ENCODE data around the gene ALK.

The ALK gene

DNA sequence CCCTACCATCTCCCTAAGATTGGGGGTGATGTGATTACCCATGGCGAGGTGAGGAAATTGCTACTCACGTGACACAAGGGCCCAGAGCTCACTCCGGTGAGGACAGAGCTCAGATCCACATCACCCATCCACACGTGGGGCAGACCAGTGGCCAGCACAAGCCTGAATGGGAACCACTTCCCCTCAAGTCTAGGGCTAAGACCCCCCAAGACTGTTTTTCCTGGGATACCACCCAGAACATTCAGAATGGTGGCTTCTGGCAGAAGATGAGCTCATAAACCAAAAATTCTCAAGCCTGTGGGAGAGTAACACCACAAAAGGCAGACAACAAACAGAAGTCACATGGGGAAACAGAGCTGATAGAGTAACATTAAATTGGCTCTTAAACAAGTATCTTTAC, 321.4 kb downstream of the ALK start:
- TF ChIP-seq, protein P1, sequence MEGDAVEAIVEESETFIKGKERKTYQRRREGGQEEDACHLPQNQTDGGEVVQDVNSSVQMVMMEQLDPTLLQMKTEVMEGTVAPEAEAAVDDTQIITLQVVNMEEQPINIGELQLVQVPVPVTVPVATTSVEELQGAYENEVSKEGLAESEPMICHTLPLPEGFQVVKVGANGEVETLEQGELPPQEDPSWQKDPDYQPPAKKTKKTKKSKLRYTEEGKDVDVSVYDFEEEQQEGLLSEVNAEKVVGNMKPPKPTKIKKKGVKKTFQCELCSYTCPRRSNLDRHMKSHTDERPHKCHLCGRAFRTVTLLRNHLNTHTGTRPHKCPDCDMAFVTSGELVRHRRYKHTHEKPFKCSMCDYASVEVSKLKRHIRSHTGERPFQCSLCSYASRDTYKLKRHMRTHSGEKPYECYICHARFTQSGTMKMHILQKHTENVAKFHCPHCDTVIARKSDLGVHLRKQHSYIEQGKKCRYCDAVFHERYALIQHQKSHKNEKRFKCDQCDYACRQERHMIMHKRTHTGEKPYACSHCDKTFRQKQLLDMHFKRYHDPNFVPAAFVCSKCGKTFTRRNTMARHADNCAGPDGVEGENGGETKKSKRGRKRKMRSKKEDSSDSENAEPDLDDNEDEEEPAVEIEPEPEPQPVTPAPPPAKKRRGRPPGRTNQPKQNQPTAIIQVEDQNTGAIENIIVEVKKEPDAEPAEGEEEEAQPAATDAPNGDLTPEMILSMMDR (IDR thresholded peaks at IDR 0.05), result no peak
- Histone ChIP-seq H3K4me3 (no peak overlapping the region), H3K4me1 (no peaks in the 10 kb centered on the region), H3K36me3 (no peaks in the 10 kb centered on the region), H3K9me3 (no peaks in the 10 kb centered on the region), H3K27ac (no peak overlapping the region), H3K27me3 (no peaks in the 10 kb centered on the region)
- no peak for DNase-seq
- intact Hi-C loops (cut with DNase I; ENCODE audit: low total_unique reads), result no loop called here

DNA sequence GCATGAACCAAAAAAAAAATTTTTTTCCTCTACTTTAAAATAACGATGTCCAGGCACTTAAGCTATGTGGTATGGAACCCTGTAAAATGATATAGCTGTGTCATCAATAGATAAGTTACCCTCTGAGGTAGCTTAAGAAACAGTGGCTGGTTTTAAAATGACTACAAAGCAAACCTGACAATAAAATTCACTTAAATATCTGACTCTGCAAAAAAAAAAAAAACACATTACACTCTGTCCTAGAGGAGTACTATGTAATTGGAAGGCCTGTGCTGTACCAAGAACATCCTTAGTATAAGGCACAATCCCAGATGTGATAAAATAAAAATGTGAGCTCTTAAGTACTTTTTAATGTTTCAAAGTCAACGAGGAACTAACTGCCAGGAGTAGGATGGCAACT, 322.4 kb downstream of the ALK start:
- no peak for DNase-seq
- no peaks in the 10 kb centered on the region for H3K36me3 ChIP-seq
- H3K4me3 ChIP-seq, result no peak overlapping the region
- H3K27me3 ChIP-seq, result no peaks in the 10 kb centered on the region
- no peak overlapping the region for H3K27ac ChIP-seq
- TF ChIP-seq, protein P1 (IDR thresholded peaks at IDR 0.05), result no peak
- no peaks in the 10 kb centered on the region for H3K9me3 ChIP-seq
- H3K4me1 ChIP-seq, result no peaks in the 10 kb centered on the region
- intact Hi-C loops (cut with DNase I; ENCODE audit: low total_unique reads), result no loop called here

GRCh38 chr2:29597035-29597434, 324.4 kb downstream of the ALK start:
- Histone ChIP-seq H3K4me1 (no peaks in the 10 kb centered on the region), H3K27ac (no peak overlapping the region), H3K9me3 (no peaks in the 10 kb centered on the region), H3K27me3 (no peaks in the 10 kb centered on the region), H3K4me3 (no peak overlapping the region), H3K36me3 (no peaks in the 10 kb centered on the region)
- TF ChIP-seq, protein P1 (IDR thresholded peaks at IDR 0.05), result no peak
- DNase-seq, result no peak
- intact Hi-C loops (cut with DNase I; ENCODE audit: low total_unique reads), result no loop called here

DNA sequence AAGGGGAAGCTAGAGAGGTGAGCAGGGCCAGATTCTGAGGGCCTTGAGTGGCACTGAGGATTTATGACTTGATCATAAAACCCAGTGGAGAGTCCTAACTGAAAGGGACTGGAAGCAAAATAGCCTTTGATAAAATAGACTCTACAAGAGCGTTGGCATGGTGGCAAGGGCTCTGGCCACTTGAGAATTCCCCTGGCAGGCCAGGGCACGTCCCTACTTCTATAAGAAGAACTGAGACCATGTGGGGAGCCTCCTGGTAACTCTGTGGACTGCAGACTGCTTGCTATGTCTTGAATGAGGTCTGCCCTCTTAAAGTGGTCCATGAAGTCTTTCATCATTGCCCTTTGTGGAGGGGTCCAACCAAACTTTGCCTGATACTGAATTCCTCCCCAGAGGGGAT, 324.8 kb downstream of the ALK start:
- no peaks in the 10 kb centered on the region for H3K36me3 ChIP-seq
- no peaks in the 10 kb centered on the region for H3K4me1 ChIP-seq
- H3K4me3 ChIP-seq, result no peak overlapping the region
- DNase-seq, result no peak
- no peak overlapping the region for H3K27ac ChIP-seq
- TF ChIP-seq, protein P1 (IDR thresholded peaks at IDR 0.05), result no peak
- H3K9me3 ChIP-seq, result no peaks in the 10 kb centered on the region
- H3K27me3 ChIP-seq, result no peaks in the 10 kb centered on the region
- intact Hi-C loops (cut with DNase I; ENCODE audit: low total_unique reads), result no loop called here

- Histone ChIP-seq H3K27ac (no peak overlapping the region), H3K4me1 (no peaks in the 10 kb centered on the region), H3K9me3 (no peaks in the 10 kb centered on the region), H3K4me3 (no peak overlapping the region), H3K36me3 (no peaks in the 10 kb centered on the region), H3K27me3 (no peaks in the 10 kb centered on the region)
- DNase-seq, result no peak
- TF ChIP-seq, protein P1 (IDR thresholded peaks at IDR 0.05), result no peak
- intact Hi-C loops (cut with DNase I; ENCODE audit: low total_unique reads), result no loop called here
These were observed 329.8 kb downstream of the ALK start for GRCh38 chr2:29591600-29591999.

DNA sequence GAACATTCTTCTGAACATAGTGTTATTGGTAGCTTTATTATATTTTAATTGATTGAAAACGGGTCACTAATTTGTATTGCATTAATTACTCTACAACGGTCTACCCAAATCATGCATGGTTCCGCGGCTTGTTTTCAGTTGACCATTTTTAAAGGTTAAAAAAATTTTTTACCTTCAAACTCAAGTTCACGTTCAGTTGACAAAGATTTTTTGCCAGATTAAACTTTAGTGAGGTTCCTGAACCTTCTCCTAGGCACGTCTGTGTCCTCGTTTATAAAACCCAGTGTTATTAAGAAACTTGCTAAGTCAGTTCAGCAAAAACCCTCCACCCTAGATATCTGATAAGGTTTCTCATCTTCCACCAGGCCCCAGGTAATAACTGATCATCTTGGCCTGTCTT, 331.2 kb downstream of the ALK start:
- no peak overlapping the region for H3K4me3 ChIP-seq
- DNase-seq, result no peak
- H3K4me1 ChIP-seq, result no peaks in the 10 kb centered on the region
- H3K9me3 ChIP-seq, result no peaks in the 10 kb centered on the region
- intact Hi-C loops (cut with DNase I; ENCODE audit: low total_unique reads), result no loop called here
- H3K27ac ChIP-seq, result no peak overlapping the region
- no peaks in the 10 kb centered on the region for H3K27me3 ChIP-seq
- H3K36me3 ChIP-seq, result no peaks in the 10 kb centered on the region
- TF ChIP-seq, protein P1 (IDR thresholded peaks at IDR 0.05), result no peak

All from tibial artery (tissue), 4 donors.